Measurements from ENCODE around the gene OVOL2.
"Not testable (repeated sequence)": the region's sequence is repeated elsewhere in the genome, so short reads cannot be mapped to it uniquely, and the experiment has no call there.

OVOL2 gene

GRCh38 chr20:18041462-18041861, 16.3 kb downstream of the OVOL2 start:
- no peak overlapping the region for H3K4me3 ChIP-seq (ENCODE audit: low read length)
- no peak for TF ChIP-seq ZNF274 (IDR thresholded peaks at IDR 0.05; ENCODE audit: low read depth, low read length)

GRCh38 chr20:18039063-18039462, 18.7 kb downstream of the OVOL2 start:
- no peak overlapping the region for H3K4me3 ChIP-seq (ENCODE audit: low read length)
- TF ChIP-seq ZNF274 (IDR thresholded peaks at IDR 0.05; ENCODE audit: low read depth, low read length), result no peak

GRCh38 chr20:18034039-18034438, 23.7 kb downstream of the OVOL2 start:
- no peak for TF ChIP-seq ZNF274 (IDR thresholded peaks at IDR 0.05; ENCODE audit: low read depth, low read length)
- no peak overlapping the region for H3K4me3 ChIP-seq (ENCODE audit: low read length)

- H3K4me3 ChIP-seq (ENCODE audit: low read length), result no peak overlapping the region
- no peak for TF ChIP-seq ZNF274 (IDR thresholded peaks at IDR 0.05; ENCODE audit: low read depth, low read length)
These were observed 24.5 kb downstream of the OVOL2 start for GRCh38 chr20:18032977-18033892.

GRCh38 chr20:18031888-18032509, 25.7 kb downstream of the OVOL2 start:
- TF ChIP-seq ZNF274 (IDR thresholded peaks at IDR 0.05; ENCODE audit: low read depth, low read length), result no peak
- H3K4me3 ChIP-seq (ENCODE audit: low read length), result no peak overlapping the region

GRCh38 chr20:18031050-18031449, 26.7 kb downstream of the OVOL2 start:
- no peak for TF ChIP-seq ZNF274 (IDR thresholded peaks at IDR 0.05; ENCODE audit: low read depth, low read length)
- no peak overlapping the region for H3K4me3 ChIP-seq (ENCODE audit: low read length)

GRCh38 chr20:18030020-18030419, 27.7 kb downstream of the OVOL2 start:
- no peak for TF ChIP-seq ZNF274 (IDR thresholded peaks at IDR 0.05; ENCODE audit: low read depth, low read length)
- H3K4me3 ChIP-seq (ENCODE audit: low read length), result no peak overlapping the region

GRCh38 chr20:18027011-18027410, 30.7 kb downstream of the OVOL2 start:
- not testable (repeated sequence) for H3K4me3 ChIP-seq (ENCODE audit: low read length)

- no peak overlapping the region for H3K4me3 ChIP-seq (ENCODE audit: low read length)
- TF ChIP-seq ZNF274 (IDR thresholded peaks at IDR 0.05; ENCODE audit: low read depth, low read length), result no peak
These were observed 33.0 kb downstream of the OVOL2 start for GRCh38 chr20:18024606-18025127.

GRCh38 chr20:18020931-18021330, 36.8 kb downstream of the OVOL2 start:
- no peak for TF ChIP-seq ZNF274 (IDR thresholded peaks at IDR 0.05; ENCODE audit: low read depth, low read length)
- no peak overlapping the region for H3K4me3 ChIP-seq (ENCODE audit: low read length)

- H3K4me3 ChIP-seq (ENCODE audit: low read length), result no peak overlapping the region
- no peak for TF ChIP-seq ZNF274 (IDR thresholded peaks at IDR 0.05; ENCODE audit: low read depth, low read length)
These were observed 38.6 kb downstream of the OVOL2 start for GRCh38 chr20:18019068-18019467.

GRCh38 chr20:18018100-18018499, 39.6 kb downstream of the OVOL2 start:
- TF ChIP-seq ZNF274 (IDR thresholded peaks at IDR 0.05; ENCODE audit: low read depth, low read length), result no peak

GRCh38 chr20:18016772-18017171, 40.9 kb downstream of the OVOL2 start:
- TF ChIP-seq ZNF274 (IDR thresholded peaks at IDR 0.05; ENCODE audit: low read depth, low read length), result no peak
- no peak overlapping the region for H3K4me3 ChIP-seq (ENCODE audit: low read length)

More at GRCh38 chr20:18018100-18018499, 39.6 kb downstream of the OVOL2 start:
- H3K4me3 ChIP-seq (ENCODE audit: low read length), result no peak overlapping the region

- no peak overlapping the region for H3K4me3 ChIP-seq (ENCODE audit: low read length)
- TF ChIP-seq ZNF274 (IDR thresholded peaks at IDR 0.05; ENCODE audit: low read depth, low read length), result no peak
These were observed 43.3 kb downstream of the OVOL2 start for GRCh38 chr20:18014411-18014810.

- TF ChIP-seq ZNF274 (IDR thresholded peaks at IDR 0.05; ENCODE audit: low read depth, low read length), result no peak
- H3K4me3 ChIP-seq (ENCODE audit: low read length), result no peak overlapping the region
These were observed 44.8 kb downstream of the OVOL2 start for GRCh38 chr20:18012901-18013300.

Data from GM08714 (cell line).